Aorta (tissue), 5 donors: ENCODE data around the gene MGME1. TPM values are rescaled to one million over a fixed set of nuclear protein-coding genes. Genes with fewer than 3 reads are reported as not detected.
A peak's percentile ranks its signal among the peaks of the same experiment; 100 is the strongest.

ENCODE experiments used
- ATAC-seq: fragments of 200-7000 bp; cut with Tn5 transposase; one replicate; pipeline ENCODE4 v1.9.1; 2022; ENCODE audit warnings: moderate library complexity; ENCODE audit not compliant: low FRiP score
- DNase-seq, 2 donors: peaks; one replicate each; pipeline ENCODE4 v3.0.0-alpha.2; 2020
- H3K27ac ChIP-seq, 2 donors: one replicate each; pipeline ENCODE4 v1.5.1; 2013; ENCODE audit warnings: low read length in 2 of 2, mild to moderate bottlenecking in 2 of 2, moderate library complexity in 2 of 2, control low read depth in 1 of 2, inconsistent platforms in 1 of 2, low read depth in 1 of 2
- H3K27me3 ChIP-seq, 2 donors: one replicate each; pipeline ENCODE4 v1.6.1; 2013; ENCODE audit warnings: control low read depth in 1 of 2, low read length in 1 of 2, mild to moderate bottlenecking in 1 of 2, moderate library complexity in 1 of 2; ENCODE audit not compliant: insufficient read depth in 2 of 2, control insufficient read depth in 1 of 2
- H3K36me3 ChIP-seq, 2 donors: one replicate each; pipeline ENCODE4 v1.6.1; 2013; ENCODE audit warnings: control low read depth in 1 of 2, low read length in 1 of 2, mild to moderate bottlenecking in 1 of 2; ENCODE audit not compliant: insufficient read depth in 2 of 2, control insufficient read depth in 1 of 2
- H3K4me1 ChIP-seq, 2 donors: one replicate each; pipeline ENCODE4 v1.6.1; 2013; ENCODE audit warnings: low read length in 2 of 2, control low read depth in 1 of 2, mild to moderate bottlenecking in 1 of 2, moderate library complexity in 1 of 2; ENCODE audit not compliant: insufficient read depth in 2 of 2, control insufficient read depth in 1 of 2
- H3K4me3 ChIP-seq, 2 donors: one replicate each; pipeline ENCODE4 v1.5.1; 2013; ENCODE audit warnings: low read length in 2 of 2, control low read depth in 1 of 2, mild to moderate bottlenecking in 1 of 2
- H3K9me3 ChIP-seq: one replicate; pipeline ENCODE4 v1.6.1; 2013; ENCODE audit warnings: mild to moderate bottlenecking, low read length; ENCODE audit not compliant: control insufficient read depth
- WGBS, 2 donors: extraction: QIAGEN DNeasy Blood & Tissue Kit; methylation state at CpG; one replicate each; pipeline ENCODE4 v1.1.7; 2013; 5-methylcytosine and 5-hydroxymethylcytosine counted together
- intact Hi-C, 2 donors: fragments of 100-400 bp; cut with DNase I; formaldehyde crosslinking; loops; one replicate each; pipeline versions ENCODE4 v1.14.2 to v1.15.0; 2022
- polyA plus RNA-seq, 2 donors: library from polyadenylated mRNA; stranded (reverse); fragments of 200-250 nt; gene quantifications; one replicate each; pipeline ENCODE4 v1.2.3, GENCODE V29; 2013
- total RNA-seq, 2 donors: library from RNA; stranded (reverse); fragmentation: NEBNext Ultra II Directional; extraction: Animal tissue kit (Norgen Biotek cat#: 25700); gene quantifications; one replicate each; pipeline ENCODE4 v1.2.1, GENCODE V29; 2021
- donor health status: healthy with polysubstance abuse.
- donor health status: Bipolar disorder and iron deficiency.
- donor health status: DM: no; HTN: no; CAD: no.
- donor health status: DM: no; HTN: no; CAD: no.
- donor health status: DM: yes; HTN: yes; CAD: no.

Gene MGME1
- total and polyA plus RNA-seq, 4 donors: 8.8 to 14.7 (median 12.1) TPM

DNA sequence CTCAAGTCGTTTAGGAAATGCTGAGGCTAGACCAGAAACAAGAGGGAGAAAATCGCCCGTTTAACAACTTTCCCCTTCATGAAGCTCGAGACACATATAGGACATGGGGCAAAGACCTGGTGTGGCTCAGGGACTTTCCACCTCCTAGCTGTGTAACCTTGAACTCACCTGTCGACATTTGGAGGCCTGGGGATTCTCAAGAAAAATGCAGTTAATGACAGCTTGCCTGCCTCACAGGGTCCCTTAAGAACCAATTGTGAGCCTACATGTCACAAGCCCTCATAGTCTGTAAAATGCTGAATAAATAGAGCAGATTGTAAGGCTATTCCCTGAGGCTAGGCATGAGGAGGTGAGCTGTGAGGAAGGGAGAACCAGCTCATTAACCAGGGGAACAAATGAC is 35.1 kb downstream of the MGME1 start:
- WGBS, 2 donors: 67 to 79% methylated on average over 5 of the region's 5 CpGs
- H3K27me3 ChIP-seq: no peaks in the 10 kb centered on the region
- no peaks in the 10 kb centered on the region for H3K36me3 ChIP-seq
- DNase-seq: no peak
- H3K27ac ChIP-seq: no peak overlapping the region
- no peaks in the 10 kb centered on the region for H3K4me1 ChIP-seq
- intact Hi-C loops: no loop called here
- no peak overlapping the region for H3K4me3 ChIP-seq
- no peaks in the 10 kb centered on the region for H3K9me3 ChIP-seq
- ATAC-seq: no peak

- DNase-seq (no peak), ATAC-seq (no peak)
- Histone ChIP-seq H3K9me3 (no peaks in the 10 kb centered on the region), H3K27me3 (no peaks in the 10 kb centered on the region), H3K27ac (no peak overlapping the region), H3K4me1 (no peaks in the 10 kb centered on the region), H3K36me3 (no peaks in the 10 kb centered on the region), H3K4me3 (no peak overlapping the region)
- 80 to 84% methylated on average over 8 of the region's 8 CpGs for WGBS, 2 donors
- intact Hi-C loops: no loop called here
Observed at GRCh38 chr20:18004384-18005031, 35.7 kb downstream of the MGME1 start.

DNA sequence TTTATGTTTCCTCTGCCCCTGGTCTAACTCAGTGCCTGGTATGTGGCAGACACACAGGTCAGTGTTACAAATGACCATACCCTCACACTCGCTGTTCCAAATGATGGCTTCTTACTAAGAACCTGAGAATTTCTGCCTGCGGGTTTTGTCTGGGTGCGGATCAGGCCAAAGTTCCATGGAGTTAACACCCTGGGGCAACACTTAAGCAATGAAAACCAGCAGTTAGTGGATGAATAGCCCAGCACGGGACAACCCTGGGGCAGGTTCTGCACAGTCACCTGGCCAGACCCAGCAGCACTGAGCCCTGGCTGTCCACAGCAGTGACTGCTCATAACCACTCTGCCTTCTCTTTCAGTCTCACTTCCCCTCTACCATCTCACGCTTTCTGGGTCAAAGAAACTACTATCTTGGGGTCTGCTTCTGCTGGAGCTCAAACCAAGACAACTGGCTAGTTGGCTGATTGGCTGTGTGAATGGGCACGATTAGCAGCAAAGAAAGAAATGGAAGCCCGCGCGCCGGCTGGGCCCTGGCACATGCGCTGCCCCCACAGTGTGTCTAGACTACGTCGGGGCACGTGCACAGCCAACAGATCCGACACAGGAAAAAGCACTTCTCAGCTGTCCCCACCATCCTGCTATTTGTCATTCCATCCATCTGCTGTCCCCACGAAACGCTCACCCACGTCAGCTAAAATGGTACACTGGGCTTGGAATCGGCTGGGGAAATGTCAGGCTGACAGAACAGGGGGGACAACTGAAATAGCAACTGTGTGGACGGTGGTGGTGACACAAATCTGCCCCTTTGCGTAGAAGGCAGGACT is 36.6 kb downstream of the MGME1 start:
- H3K36me3 ChIP-seq: no peaks in the 10 kb centered on the region
- DNase-seq (no peak), ATAC-seq (no peak)
- H3K4me1 ChIP-seq: no peaks in the 10 kb centered on the region
- WGBS, 2 donors: 76 to 82% methylated on average over 21 of the region's 21 CpGs
- intact Hi-C loops: no loop called here
- H3K27me3 ChIP-seq: no peaks in the 10 kb centered on the region
- no peak overlapping the region for H3K27ac ChIP-seq
- H3K9me3 ChIP-seq: no peaks in the 10 kb centered on the region
- H3K4me3 ChIP-seq: no peak overlapping the region

DNA sequence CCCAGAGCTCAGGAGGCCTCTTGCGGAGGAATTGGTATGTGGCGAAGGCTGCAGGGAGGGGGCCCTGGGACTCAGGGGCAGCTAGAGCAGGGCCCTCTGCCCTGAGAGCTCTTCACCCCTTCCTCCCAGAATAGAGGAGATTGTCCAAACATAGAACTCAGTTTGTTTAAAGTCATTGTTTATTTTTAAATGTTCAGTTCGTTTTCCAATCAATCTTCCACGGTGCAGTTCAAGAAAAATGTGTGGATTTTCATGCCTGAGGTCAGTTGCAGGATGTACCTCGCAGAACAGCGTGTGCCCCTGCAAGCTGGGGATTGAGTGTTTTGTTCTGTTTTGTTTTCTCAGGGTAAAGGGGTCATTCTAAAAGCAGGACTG is 37.2 kb downstream of the MGME1 start:
- H3K27me3 ChIP-seq: no peaks in the 10 kb centered on the region
- H3K9me3 ChIP-seq: no peaks in the 10 kb centered on the region
- WGBS, 2 donors: 78% methylated on average over 6 of the region's 6 CpGs
- H3K36me3 ChIP-seq: no peaks in the 10 kb centered on the region
- no peak overlapping the region for H3K4me3 ChIP-seq
- no peak overlapping the region for H3K27ac ChIP-seq
- DNase-seq: no peak
- ATAC-seq: no peak
- H3K4me1 ChIP-seq: no peaks in the 10 kb centered on the region
- intact Hi-C loops: no loop called here

GRCh38 chr20:18006684-18007083 is 37.9 kb downstream of the MGME1 start:
- no peak for ATAC-seq

GRCh38 chr20:18007534-18008292 is 38.9 kb downstream of the MGME1 start:
- no peaks in the 10 kb centered on the region for H3K9me3 ChIP-seq
- ATAC-seq: peak; percentile 44
- no peaks in the 10 kb centered on the region for H3K27me3 ChIP-seq
- H3K4me1 ChIP-seq: no peaks in the 10 kb centered on the region
- H3K36me3 ChIP-seq: no peaks in the 10 kb centered on the region
- no peak overlapping the region for H3K4me3 ChIP-seq
- DNase-seq: peak; percentile 55 to 83
- H3K27ac ChIP-seq: no peak overlapping the region
- 47 to 48% methylated on average over 19 of the region's 19 CpGs for WGBS, 2 donors
- intact Hi-C loops: no loop called here

More at GRCh38 chr20:18006684-18007083, 37.9 kb downstream of the MGME1 start:
- WGBS, 2 donors: 94 to 96% methylated on average over 7 of the region's 7 CpGs
- Histone ChIP-seq H3K4me3 (no peak overlapping the region), H3K4me1 (no peaks in the 10 kb centered on the region), H3K9me3 (no peaks in the 10 kb centered on the region), H3K27ac (no peak overlapping the region), H3K27me3 (no peaks in the 10 kb centered on the region), H3K36me3 (no peaks in the 10 kb centered on the region)
- DNase-seq: no peak
- intact Hi-C loops: no loop called here

DNA sequence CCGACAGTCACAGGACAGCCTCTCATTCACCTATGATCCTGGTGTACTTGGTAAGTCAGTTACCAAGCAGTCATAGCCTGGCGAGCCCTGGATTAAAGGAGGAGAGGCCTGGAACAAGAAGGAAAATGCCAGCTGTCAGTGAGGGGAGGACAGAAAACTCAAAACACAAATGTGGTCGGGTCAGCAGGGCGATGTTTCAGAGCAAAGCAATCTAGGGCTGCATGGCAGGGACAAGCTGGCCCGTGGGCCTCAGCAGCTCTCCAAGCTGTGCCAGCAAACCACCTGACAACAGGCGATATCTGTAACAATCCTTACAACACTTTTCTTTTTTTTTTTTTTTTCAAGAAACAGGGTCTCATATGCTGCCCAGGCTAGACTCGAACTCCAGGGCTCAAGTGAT is 40.3 kb downstream of the MGME1 start:
- H3K4me3 ChIP-seq: no peak overlapping the region
- ATAC-seq: no peak
- WGBS, 2 donors: 90 to 93% methylated on average over 7 of the region's 7 CpGs
- H3K4me1 ChIP-seq: no peaks in the 10 kb centered on the region
- no peak for DNase-seq
- no peaks in the 10 kb centered on the region for H3K27me3 ChIP-seq
- H3K9me3 ChIP-seq: no peaks in the 10 kb centered on the region
- no peak overlapping the region for H3K27ac ChIP-seq
- H3K36me3 ChIP-seq: no peaks in the 10 kb centered on the region
- intact Hi-C loops: no loop called here

- 87 to 88% methylated on average over 14 of the region's 14 CpGs for WGBS, 2 donors
- Histone ChIP-seq H3K4me1 (no peaks in the 10 kb centered on the region), H3K4me3 (no peak overlapping the region), H3K27me3 (no peaks in the 10 kb centered on the region), H3K9me3 (no peaks in the 10 kb centered on the region), H3K36me3 (no peaks in the 10 kb centered on the region), H3K27ac (no peak overlapping the region)
- ATAC-seq: no peak
- intact Hi-C loops: no loop called here
- DNase-seq: no peak
Observed at GRCh38 chr20:18011482-18011881, 42.7 kb downstream of the MGME1 start.
